ENCODE results near the gene NAA40. TPM values are rescaled to one million over a fixed set of nuclear protein-coding genes. Genes with fewer than 3 reads are reported as not detected.

Gene NAA40
- total RNA-seq, 1 experiment from 2014 or later, result 44.2 TPM

DNA sequence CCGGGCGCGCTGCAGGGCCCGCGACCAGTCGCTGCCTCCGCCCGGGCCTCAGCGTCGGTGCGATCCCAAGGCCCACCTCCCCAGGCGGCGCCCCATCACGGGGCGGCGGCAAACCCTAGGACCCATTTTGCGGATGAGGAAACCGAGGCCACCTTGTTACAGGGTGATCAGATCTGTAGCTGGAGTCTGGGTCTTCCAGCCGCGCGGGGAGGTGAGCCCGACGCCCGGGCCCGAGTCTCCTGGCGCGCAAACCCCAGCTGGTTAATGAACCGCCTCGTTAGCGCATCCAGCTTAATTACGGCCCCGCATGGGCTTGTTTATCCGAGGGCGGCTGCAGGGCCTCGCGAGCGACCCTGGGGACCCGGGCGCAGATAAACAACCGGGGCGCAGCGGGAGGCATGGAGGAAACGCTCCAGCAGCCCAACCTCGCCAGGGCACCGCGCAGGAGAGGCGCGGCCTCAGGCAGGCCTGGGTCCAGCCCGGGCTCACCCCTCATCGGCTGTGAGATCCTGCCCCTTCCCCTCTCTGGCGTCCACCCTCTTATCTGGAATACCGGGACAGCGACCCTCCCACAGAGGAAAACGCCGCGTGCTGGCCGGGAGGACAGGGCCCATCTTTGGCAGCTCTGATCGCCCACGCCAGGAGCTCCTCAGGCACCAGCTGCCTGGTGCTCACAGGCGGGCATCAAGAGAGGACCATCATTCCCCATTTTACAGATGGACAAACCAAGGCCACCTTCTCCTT, 62.1 kb downstream of the NAA40 start:
- DNase-seq (ENCODE audit: low spot score), result no peak
- in situ Hi-C loops (cut with HindIII; ENCODE audit: low sequenced_read_pairs), result loop anchor here (10.0 kb wide), 2 partner anchors 134 to 164 kb away; partner anchors contain the start of gene MACROD1

GRCh38 chr11:64001484-64002420, 63.0 kb downstream of the NAA40 start:
- no peak for DNase-seq (ENCODE audit: low spot score)
- in situ Hi-C loops (cut with HindIII; ENCODE audit: low sequenced_read_pairs), result loop anchor here (10.0 kb wide), 2 partner anchors 133 to 163 kb away; partner anchors contain the start of gene MACROD1

DNA sequence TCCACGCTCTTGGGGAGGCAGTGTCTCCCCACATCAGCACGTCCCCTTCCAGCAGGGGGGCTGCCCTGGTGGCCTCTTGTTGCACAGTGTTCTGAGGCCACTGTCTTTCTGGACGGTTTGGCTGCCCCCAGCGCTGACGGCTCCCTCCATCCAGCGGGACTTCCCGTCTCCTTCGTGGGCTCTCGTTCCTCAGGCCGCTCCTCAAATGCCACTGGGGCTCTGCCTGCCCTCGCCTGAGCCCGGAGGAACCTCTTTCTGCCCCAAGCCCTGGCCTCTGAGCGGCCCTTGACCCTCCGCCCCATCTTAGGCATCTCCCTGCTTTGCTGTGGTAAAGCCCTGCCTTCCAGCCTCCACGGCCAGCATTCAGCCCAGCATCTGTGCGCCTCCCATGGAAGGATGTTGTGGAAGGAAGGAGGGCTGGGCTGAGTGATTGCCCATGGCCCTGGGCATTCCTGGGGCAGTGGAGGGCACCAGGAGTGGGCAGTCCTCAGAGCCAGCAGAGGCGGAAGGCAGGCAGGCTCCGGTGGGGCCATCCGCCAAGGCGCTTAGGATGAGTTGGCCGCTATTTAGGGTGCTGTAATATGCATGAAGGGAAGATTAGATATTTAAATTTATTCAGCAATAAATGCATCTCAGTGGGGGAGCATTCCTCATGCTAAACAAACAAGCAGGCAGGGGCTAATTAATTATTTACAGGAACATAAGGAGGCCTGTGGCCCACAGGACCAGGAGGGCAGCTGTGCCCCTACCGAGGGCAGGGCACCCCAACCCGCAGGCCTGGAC, 65.2 kb downstream of the NAA40 start:
- no peak for DNase-seq (ENCODE audit: low spot score)
- in situ Hi-C loops (cut with HindIII; ENCODE audit: low sequenced_read_pairs), result loop anchor here (10.0 kb wide), 2 partner anchors 131 to 161 kb away; partner anchors contain the start of gene MACROD1

GRCh38 chr11:64004590-64004984, 65.8 kb downstream of the NAA40 start:
- DNase-seq (ENCODE audit: low spot score), result no peak
- in situ Hi-C loops (cut with HindIII; ENCODE audit: low sequenced_read_pairs), result loop anchor here (10.0 kb wide), 2 partner anchors 130 to 160 kb away; partner anchors contain the start of gene MACROD1

DNA sequence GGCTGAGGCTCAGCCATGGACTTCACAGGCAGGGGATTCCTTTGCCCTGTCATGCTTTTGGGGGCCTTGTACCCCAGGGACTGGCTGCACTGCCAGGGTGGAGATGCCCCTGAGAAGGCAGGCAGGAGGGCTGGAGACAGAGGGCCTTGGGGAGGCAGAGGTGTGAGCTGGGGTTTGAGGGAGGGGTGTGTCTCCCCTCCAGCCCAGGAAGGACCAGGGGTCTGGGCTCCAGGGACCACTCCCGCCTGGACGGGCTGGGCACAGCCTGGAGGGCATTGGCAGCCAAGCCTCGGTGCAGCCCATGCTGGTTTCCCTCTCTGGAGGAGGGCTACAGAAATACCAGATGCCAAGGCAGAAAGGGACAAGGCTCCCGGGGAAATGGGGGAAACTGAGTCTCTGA, 66.9 kb downstream of the NAA40 start:
- DNase-seq (ENCODE audit: low spot score), result no peak
- in situ Hi-C loops (cut with HindIII; ENCODE audit: low sequenced_read_pairs), result loop anchor here (10.0 kb wide), 2 partner anchors 129 to 159 kb away; partner anchors contain the start of gene MACROD1

- DNase-seq (ENCODE audit: low spot score), result no peak
- in situ Hi-C loops (cut with HindIII; ENCODE audit: low sequenced_read_pairs), result loop anchor here (10.0 kb wide), 2 partner anchors 128 to 158 kb away; partner anchors contain the start of gene MACROD1
These were observed 67.6 kb downstream of the NAA40 start for GRCh38 chr11:64006398-64006797.

Other genes with a start within 250 kb of the NAA40 start
- 41.1 and 42.6 TPM in 2 replicates for gene ZFTA, start 170.2 kb upstream of the NAA40 start, total RNA-seq (2014; rRNA removed; shearing (Covaris generic))
- gene SPINDOC, start 125.5 kb upstream of the NAA40 start, total RNA-seq (2014; rRNA removed; shearing (Covaris generic)), result 96.4 and 96.8 TPM in 2 replicates
- gene MARK2, start 99.9 kb upstream of the NAA40 start, total RNA-seq (2014; rRNA removed; shearing (Covaris generic)), result 21.0 and 22.5 TPM in 2 replicates
- gene RCOR2, start 21.8 kb upstream of the NAA40 start, total RNA-seq (2014; rRNA removed; shearing (Covaris generic)), result 53.3 and 54.9 TPM in 2 replicates
- 499 and 536 TPM in 2 replicates for gene COX8A, start 35.6 kb downstream of the NAA40 start, total RNA-seq (2014; rRNA removed; shearing (Covaris generic))
- gene OTUB1, start 47.4 kb downstream of the NAA40 start, total RNA-seq (2014; rRNA removed; shearing (Covaris generic)), result 123 and 143 TPM in 2 replicates
- not detected in 2 replicates for gene FLRT1, start 96.9 kb downstream of the NAA40 start, total RNA-seq (2014; rRNA removed; shearing (Covaris generic))
- gene MACROD1, start 227.1 kb downstream of the NAA40 start, total RNA-seq (2014; rRNA removed; shearing (Covaris generic)), result 85.0 and 93.2 TPM in 2 replicates
- 241 and 363 TPM in 2 replicates for gene STIP1, start 247.2 kb downstream of the NAA40 start, total RNA-seq (2014; rRNA removed; shearing (Covaris generic))